Peyer's patch (tissue), 4 donors: ENCODE measurements around the gene MTF1. TPM values are rescaled to one million over a fixed set of nuclear protein-coding genes. Genes with fewer than 3 reads are reported as not detected.

Experiments used
- DNase-seq, 3 donors: peaks; one replicate each; pipeline ENCODE4 v3.0.0-alpha.2; 2017 to 2019
- H3K27ac ChIP-seq, 4 donors: fragments of 200-600 bp; sonication (generic); one replicate each; pipeline ENCODE4 v1.5.1; 2016 to 2019
- H3K27me3 ChIP-seq, 2 donors: fragments of 200-600 bp; sonication (generic); one replicate each; pipeline ENCODE4 v1.5.1; 2019
- H3K36me3 ChIP-seq, 3 donors: fragments of 200-600 bp; sonication (generic); one replicate each; pipeline ENCODE4 v1.5.1; 2016 to 2019
- H3K4me1 ChIP-seq, 4 donors: fragments of 200-600 bp; sonication (generic); one replicate each; pipeline ENCODE4 v1.5.1; 2016 to 2019
- H3K4me3 ChIP-seq, 4 donors: fragments of 200-600 bp; sonication (generic); 1 replicate in 3 of 4; 2 replicates in 1 of 4; pipeline ENCODE4 v1.5.1; 2016 to 2019; ENCODE audit warnings: mild to moderate bottlenecking in 1 of 4
- H3K9me3 ChIP-seq, 4 donors: fragments of 200-600 bp; sonication (generic); one replicate each; pipeline ENCODE4 v1.5.1; 2016 to 2019; ENCODE audit warnings: mild to moderate bottlenecking in 1 of 4
- POLR2A ChIP-seq, 2 donors: fragments of 450-650 bp; IDR thresholded peaks; one replicate each; pipeline ENCODE4 v1.5.1; 2017; ENCODE audit warnings: antibody characterized with exemption in 2 of 2, mild to moderate bottlenecking in 2 of 2, moderate library complexity in 2 of 2
- total RNA-seq, 4 donors: library from RNA; depleted of rRNA; stranded (reverse); fragments of >200 nt; gene quantifications; one replicate each; pipeline ENCODE4 v1.1.0, GENCODE V29; 2016
- TF ChIP-seq, protein P1 (sequence below), 6 experiments: fragments of 450-650 bp in 4 of 6; fragments of 200-600 bp in 2 of 6; sonication (generic) in 1 of 6; IDR thresholded peaks; one replicate each; pipeline ENCODE4 v1.5.1; 2017 to 2019; ENCODE audit warnings: antibody characterized with exemption in 6 of 6, mild to moderate bottlenecking in 3 of 6, moderate library complexity in 1 of 6

Gene MTF1
- total RNA-seq, 4 donors from 2014 or later = 4.1 to 9.5 (median 8.1) TPM

DNA sequence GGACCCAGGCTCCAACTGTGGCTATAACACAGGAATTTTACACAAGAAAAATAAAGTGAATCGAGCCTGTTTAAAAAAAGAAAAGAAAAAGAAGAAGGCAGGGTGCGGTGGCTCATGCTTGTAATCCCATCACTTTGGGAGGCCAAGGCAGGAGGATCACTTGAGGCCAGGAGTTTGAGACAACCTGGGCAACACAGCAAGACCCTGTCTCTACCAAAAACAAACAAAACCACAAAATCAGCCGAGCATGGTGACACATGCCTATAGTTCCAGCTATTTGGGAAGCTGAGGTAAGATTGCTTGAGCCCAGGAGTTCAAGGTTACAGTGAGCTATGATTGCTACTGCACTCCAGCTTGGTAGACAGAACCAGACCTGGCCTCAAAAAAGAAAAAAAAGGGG is 17.7 kb downstream of the MTF1 start:
- no peak for DNase-seq
- Histone ChIP-seq H3K36me3 (peaks cover 0 to 41% (median 0%) of the 10 kb centered on the region in 3 donors), H3K27ac (no peak overlapping the region), H3K4me1 (peaks cover 0 to 10% (median 0%) of the 10 kb centered on the region in 4 donors), H3K4me3 (no peak overlapping the region), H3K27me3 (no peaks in the 10 kb centered on the region), H3K9me3 (no peaks in the 10 kb centered on the region)
- no peak for TF ChIP-seq POLR2A (IDR thresholded peaks at IDR 0.05)
- TF ChIP-seq, protein P1, sequence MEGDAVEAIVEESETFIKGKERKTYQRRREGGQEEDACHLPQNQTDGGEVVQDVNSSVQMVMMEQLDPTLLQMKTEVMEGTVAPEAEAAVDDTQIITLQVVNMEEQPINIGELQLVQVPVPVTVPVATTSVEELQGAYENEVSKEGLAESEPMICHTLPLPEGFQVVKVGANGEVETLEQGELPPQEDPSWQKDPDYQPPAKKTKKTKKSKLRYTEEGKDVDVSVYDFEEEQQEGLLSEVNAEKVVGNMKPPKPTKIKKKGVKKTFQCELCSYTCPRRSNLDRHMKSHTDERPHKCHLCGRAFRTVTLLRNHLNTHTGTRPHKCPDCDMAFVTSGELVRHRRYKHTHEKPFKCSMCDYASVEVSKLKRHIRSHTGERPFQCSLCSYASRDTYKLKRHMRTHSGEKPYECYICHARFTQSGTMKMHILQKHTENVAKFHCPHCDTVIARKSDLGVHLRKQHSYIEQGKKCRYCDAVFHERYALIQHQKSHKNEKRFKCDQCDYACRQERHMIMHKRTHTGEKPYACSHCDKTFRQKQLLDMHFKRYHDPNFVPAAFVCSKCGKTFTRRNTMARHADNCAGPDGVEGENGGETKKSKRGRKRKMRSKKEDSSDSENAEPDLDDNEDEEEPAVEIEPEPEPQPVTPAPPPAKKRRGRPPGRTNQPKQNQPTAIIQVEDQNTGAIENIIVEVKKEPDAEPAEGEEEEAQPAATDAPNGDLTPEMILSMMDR (IDR thresholded peaks at IDR 0.05) = no peak

DNA sequence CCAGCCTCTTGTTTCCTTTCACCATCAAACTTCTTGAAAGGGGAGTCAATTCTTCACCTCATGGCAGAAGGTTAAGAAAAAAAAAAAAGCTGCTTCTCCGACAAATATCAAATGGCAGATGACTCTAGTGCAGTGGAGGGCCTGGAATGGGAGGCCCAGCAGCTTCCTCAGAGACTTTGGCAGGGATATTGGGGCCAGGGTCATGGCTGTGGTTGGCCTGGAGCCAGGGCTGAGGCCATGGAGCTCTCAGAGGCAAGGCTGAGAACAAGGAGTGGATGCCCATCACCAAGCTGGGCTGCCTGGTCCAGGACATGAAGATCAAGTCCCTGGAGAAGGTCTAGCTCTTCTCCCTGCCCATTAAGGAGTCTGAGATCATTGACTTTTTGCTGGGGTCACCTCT is 18.7 kb downstream of the MTF1 start:
- DNase-seq = no peak
- peaks cover 0 to 6% (median 0%) of the 10 kb centered on the region in 4 donors for H3K4me1 ChIP-seq
- no peak for TF ChIP-seq POLR2A (IDR thresholded peaks at IDR 0.05)
- TF ChIP-seq, protein P1 (IDR thresholded peaks at IDR 0.05) = no peak
- H3K27ac ChIP-seq = no peak overlapping the region
- peaks cover 0 to 49% (median 0%) of the 10 kb centered on the region in 3 donors for H3K36me3 ChIP-seq
- no peaks in the 10 kb centered on the region for H3K9me3 ChIP-seq
- H3K27me3 ChIP-seq = no peaks in the 10 kb centered on the region
- no peak overlapping the region for H3K4me3 ChIP-seq

GRCh38 chr1:37839676-37840075 is 19.7 kb downstream of the MTF1 start:
- H3K36me3 ChIP-seq = peaks cover 0 to 59% (median 0%) of the 10 kb centered on the region in 3 donors
- no peak overlapping the region for H3K4me3 ChIP-seq
- H3K9me3 ChIP-seq = no peaks in the 10 kb centered on the region
- no peak for DNase-seq
- H3K27ac ChIP-seq = no peak overlapping the region
- H3K4me1 ChIP-seq = no peaks in the 10 kb centered on the region
- TF ChIP-seq, protein P1 (IDR thresholded peaks at IDR 0.05) = no peak
- no peak for TF ChIP-seq POLR2A (IDR thresholded peaks at IDR 0.05)
- H3K27me3 ChIP-seq = no peaks in the 10 kb centered on the region

- H3K36me3 ChIP-seq = peaks cover 0 to 88% (median 0%) of the 10 kb centered on the region in 3 donors
Measured at GRCh38 chr1:37836788-37837187, 22.6 kb downstream of the MTF1 start.

DNA sequence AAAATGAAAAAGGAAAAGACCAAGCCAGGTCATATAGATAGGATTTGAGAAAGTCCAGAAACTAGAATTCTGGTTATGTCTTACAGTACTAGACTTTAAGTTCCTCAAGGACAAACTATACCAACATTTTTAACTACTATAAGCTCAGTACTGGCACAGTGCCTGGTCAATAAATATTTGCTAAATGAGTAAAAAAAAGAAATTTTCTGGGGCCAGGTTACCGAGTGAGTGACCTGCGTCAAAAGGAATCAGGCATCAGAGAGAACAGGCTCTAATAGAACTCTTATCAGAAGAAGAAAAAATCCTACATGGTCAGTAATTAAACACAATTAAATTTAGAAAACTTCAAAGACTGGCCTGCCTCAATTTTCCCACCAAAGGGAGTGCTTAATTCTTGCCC is 27.6 kb downstream of the MTF1 start:
- Histone ChIP-seq H3K27ac (no peak overlapping the region), H3K9me3 (no peaks in the 10 kb centered on the region), H3K27me3 (no peaks in the 10 kb centered on the region), H3K4me3 (no peak overlapping the region), H3K4me1 (no peaks in the 10 kb centered on the region), H3K36me3 (peaks cover 0 to 75% (median 0%) of the 10 kb centered on the region in 3 donors)
- no peak for DNase-seq
- no peak for TF ChIP-seq POLR2A (IDR thresholded peaks at IDR 0.05)
- TF ChIP-seq, protein P1 (IDR thresholded peaks at IDR 0.05) = no peak

More at GRCh38 chr1:37836788-37837187, 22.6 kb downstream of the MTF1 start:
- Histone ChIP-seq H3K27me3 (no peaks in the 10 kb centered on the region), H3K4me1 (no peaks in the 10 kb centered on the region), H3K27ac (no peak overlapping the region), H3K9me3 (no peaks in the 10 kb centered on the region), H3K4me3 (no peak overlapping the region)
- no peak for TF ChIP-seq POLR2A (IDR thresholded peaks at IDR 0.05)
- TF ChIP-seq, protein P1 (IDR thresholded peaks at IDR 0.05) = no peak
- no peak for DNase-seq

GRCh38 chr1:37831109-37831508 is 28.3 kb downstream of the MTF1 start:
- Histone ChIP-seq H3K27me3 (no peaks in the 10 kb centered on the region), H3K4me3 (no peak overlapping the region), H3K4me1 (no peaks in the 10 kb centered on the region), H3K27ac (no peak overlapping the region), H3K9me3 (no peaks in the 10 kb centered on the region), H3K36me3 (peaks cover 0 to 73% (median 0%) of the 10 kb centered on the region in 3 donors)
- DNase-seq = no peak
- no peak for TF ChIP-seq POLR2A (IDR thresholded peaks at IDR 0.05)
- TF ChIP-seq, protein P1 (IDR thresholded peaks at IDR 0.05) = no peak
